Dermis blood vessel endothelial cell (primary cell): Measurements from ENCODE around the gene ARSI. TPM values are rescaled to one million over a fixed set of nuclear protein-coding genes. Genes with fewer than 3 reads are reported as not detected.

Source experiments
- DNase-seq: peaks from one replicate; pipeline ENCODE4 v3.0.0; 2010
- total RNA-seq: library from RNA; depleted of rRNA; stranded (reverse); fragments of >200 nt; gene quantifications from 2 replicates; pipeline ENCODE4 v1.2.3, GENCODE V29; 2014

ARSI gene
- total RNA-seq, 1 donor from 2014 or later = 0.68 TPM

GRCh38 chr5:150293091-150293941 lies 9.4 kb downstream of the ARSI start:
- no peak for DNase-seq

- DNase-seq = no peak
Observed at GRCh38 chr5:150291388-150292385, 11.0 kb downstream of the ARSI start.

DNA sequence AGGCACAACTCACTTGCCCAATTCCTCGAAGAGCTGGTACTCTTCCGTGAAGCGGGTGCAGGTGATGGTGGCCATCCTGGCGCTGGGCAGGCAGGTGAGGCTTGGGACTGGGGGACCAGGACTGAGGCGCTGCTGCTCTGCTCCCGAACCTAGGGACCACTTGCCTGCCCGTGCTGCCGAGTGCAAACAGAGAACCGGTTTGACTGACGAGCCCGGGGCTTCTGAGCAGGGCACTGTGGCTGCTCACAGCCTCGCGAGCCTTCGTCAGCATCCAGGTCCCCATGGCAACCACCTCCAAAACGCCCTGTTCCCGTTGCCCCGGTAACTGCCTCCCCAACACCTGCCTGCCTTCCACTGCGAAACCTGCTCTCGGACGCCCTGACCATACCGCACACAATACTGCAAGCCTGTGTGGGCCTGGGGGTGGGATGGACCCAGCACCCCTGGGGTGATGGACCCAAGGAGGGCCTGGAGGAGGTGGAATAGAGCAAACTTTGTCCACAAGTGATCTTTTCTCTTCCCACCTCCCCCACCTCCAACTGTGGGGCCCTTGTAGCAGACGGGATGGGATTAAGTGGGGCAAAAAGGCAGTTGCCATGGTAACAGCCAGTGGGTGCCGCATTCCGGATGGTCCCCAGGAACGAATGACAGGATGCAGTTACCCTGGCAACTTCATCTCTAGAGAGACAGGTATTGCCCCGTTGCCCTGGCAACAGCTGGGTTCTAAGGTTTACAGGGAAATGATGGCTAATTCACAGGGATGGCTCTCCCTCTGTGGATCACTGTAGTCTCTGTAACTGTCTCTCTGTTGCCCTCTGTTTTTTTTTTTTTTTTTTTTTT lies 12.9 kb downstream of the ARSI start, which contains the start of gene CAMK2A:
Gene CAMK2A, minus strand, starts transcription at position 223 of the 840 bp plus-strand sequence. Its CDS starts 148 bp downstream, at position 75.
- no peak for DNase-seq

DNA sequence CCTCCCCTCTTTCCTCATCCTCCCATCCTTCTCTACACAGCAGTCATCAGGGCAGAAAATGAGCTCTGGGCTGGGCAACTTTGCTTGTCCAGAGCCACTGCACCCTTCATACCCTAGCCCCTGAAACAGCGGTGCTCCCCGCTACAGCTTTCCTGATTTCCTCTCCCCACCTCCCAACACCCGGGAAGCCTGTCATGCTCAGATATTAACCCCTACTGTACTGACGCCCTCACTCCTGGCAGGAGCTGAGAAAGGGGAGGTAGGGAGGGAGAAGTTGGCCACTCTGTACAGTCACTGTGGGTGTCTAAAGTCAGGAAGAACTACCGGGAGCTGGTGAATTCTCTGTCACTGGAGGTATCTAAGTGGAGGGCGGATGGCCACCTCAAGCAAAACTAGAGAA lies 13.9 kb downstream of the ARSI start:
- no peak for DNase-seq

GRCh38 chr5:150288361-150288760 lies 14.3 kb downstream of the ARSI start:
- DNase-seq = no peak

GRCh38 chr5:150286820-150287219 lies 15.9 kb downstream of the ARSI start:
- DNase-seq = no peak

DNA sequence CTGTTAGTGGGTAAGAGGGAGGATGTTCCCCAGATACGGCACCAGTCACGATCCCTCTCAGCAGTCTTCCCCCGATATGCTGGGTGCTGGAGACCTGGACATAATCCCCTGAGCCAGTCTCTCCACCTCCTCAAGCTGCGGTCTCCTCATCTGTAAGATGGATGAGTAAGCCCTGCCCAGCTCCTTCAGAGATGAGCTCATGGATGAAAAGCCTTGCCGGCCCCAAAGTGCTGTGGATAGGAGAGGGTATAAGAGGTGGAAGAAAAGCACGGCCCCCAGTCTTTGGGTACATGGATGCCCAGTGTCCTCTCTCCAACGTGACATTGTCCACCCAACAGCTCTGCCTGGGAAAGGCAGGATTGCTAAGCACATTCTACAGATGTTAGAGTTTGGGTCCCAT lies 17.6 kb downstream of the ARSI start:
- no peak for DNase-seq

GRCh38 chr5:150284311-150284710 lies 18.4 kb downstream of the ARSI start:
- DNase-seq = no peak

- DNase-seq = no peak
Observed at GRCh38 chr5:150283904-150284303, 18.8 kb downstream of the ARSI start.

GRCh38 chr5:150281987-150282386 lies 20.7 kb downstream of the ARSI start:
- no peak for DNase-seq

- no peak for DNase-seq
Observed at GRCh38 chr5:150279330-150280020, 23.2 kb downstream of the ARSI start.

DNA sequence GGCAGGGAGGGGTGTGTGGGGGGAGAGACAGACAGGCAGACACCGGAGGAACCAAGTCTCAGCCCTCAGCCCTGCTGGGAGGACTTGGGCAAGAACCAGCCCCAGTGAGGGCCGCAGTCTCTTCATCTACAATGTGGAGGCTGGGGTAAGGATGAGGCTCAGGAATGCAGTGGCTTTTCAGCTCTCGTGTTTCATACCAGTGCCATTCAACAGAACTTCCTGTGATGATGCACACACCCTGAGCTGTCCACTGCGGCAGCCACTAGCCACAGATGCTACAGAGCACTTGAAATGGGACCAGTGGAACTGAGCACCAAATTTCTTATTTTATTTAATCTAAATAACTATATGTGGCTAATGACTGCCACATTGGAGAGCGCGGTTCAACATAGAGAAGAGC lies 23.8 kb downstream of the ARSI start:
- no peak for DNase-seq

- DNase-seq = no peak
Observed at GRCh38 chr5:150278046-150278730, 24.5 kb downstream of the ARSI start.

DNA sequence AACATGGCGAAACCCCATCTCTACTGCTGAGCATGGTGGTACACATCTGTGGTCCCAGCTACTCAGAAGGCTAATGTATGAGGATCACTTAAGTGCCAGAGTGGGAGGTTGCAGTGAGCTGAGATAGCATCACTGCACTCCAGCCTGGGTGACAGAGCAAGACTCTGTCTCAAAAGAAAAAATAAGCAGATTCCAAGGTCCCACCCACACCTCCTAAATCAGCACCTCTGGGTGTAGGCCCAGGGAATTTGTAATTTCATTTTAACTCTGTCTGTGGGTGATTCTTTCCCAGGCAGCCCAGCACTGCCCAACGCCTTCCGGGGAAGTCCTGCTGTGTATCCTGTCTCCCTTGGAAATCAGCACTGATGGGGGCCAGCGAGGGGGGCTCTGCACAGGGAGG lies 25.7 kb downstream of the ARSI start:
- DNase-seq = no peak

DNA sequence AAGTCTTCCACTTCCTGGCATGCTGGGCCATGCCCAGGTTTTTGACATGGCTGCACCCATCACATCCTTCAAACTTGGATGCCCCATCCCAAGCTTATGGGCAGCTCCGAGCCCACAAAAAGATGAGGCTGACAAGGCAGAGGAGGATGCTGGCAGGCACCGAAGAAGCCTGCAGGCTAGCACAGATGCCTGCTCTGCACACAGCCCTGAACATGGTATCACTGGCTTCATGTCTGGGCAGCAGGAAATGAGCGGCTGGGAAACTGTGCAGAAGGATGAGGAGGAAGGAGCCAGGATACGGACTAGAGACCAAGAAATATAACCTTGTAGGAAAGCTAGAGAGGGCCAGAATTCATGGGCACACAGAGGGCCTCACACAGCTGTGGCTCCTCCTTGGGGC lies 27.9 kb downstream of the ARSI start:
- DNase-seq = no peak

GRCh38 chr5:150272531-150272930 lies 30.2 kb downstream of the ARSI start:
- peak; percentile 49 for DNase-seq

- DNase-seq = peak; percentile 16
Observed at GRCh38 chr5:150271923-150272322, 30.8 kb downstream of the ARSI start.

DNA sequence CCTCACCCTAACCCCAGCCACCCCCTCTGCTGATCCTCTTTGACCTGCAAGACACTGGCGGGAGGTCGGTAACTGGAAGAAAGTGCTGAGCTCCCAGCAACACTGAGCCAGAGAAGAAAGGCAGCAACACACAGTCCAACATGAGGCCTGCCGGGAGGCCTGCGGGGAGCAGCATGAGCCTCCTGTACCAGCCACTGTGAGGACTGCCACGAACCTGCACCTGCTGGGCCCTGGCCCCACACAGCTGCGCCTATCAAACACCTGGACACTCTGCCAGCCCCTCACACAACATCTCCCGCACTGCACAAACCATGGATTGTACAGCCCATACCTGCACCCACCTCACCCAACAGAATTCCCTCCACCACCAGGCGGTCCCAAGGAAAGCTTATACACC lies 31.4 kb downstream of the ARSI start:
- no peak for DNase-seq

- DNase-seq = no peak
Observed at GRCh38 chr5:150270541-150271295, 32.0 kb downstream of the ARSI start.

DNA sequence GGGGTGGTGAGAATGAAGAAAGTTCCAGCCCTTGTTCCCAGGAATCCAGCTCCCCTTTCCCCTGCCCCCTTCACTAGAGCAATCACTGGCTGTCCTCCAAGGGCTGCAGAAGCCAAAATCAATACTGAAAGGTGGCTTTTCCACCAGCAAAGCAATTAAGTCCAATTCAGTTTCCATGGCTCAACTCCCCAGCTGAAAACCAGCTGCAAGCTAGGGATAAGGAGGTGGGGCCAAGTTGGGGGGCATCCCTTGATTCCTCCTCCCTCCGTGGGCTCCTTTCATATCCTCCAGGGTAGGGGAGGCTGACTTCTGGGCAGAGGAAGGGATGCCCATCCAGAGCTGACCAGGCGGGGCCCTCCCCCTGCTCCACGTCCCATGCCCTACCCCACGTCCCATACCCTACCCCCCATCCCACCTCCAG lies 35.8 kb downstream of the ARSI start:
- DNase-seq = no peak
